ENCODE data around the gene DRAP1.

The DRAP1 gene

DNA sequence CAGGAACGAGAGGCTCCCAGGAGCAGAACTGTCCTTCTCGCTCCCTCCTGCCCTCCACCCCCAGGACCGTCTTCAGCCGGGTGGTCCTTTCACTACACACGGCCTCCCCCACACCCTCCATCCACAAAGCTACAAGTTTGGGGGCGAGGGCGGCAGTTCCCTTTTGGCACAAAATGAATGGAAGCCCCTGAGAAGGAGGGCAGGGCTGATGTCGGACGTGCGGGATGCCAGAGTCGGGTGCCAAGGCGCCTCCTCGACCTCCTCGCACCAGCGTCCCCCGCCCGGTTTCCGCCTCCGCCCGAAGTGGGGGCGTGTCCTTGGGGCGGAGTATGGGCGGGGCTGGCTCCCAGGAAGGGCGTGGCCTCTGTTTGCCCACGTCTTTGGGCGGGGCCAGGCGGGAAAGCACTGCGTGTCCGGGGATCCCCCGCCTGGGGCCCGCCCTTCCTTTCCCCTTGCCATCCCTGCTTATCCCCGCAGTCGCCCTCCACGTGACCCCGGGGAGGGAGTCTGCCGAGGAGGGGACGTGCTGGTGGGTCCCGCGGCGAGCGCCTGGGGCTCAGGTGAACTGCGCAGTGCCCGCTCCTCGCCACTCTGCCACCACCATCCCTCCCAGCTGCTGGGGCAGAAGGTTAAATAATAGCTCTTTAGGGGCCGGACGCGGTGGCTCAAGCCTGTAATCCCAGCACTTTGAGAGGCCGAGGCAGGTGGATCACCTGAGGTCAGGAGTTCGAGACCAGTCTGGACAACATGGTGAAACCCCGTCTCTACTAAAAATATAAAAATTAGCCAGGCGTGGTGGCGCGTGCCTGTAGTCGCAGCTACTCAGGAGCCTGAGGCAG, 45.7 kb upstream of the DRAP1 start:
- peak; percentile 98 for DNase-seq (ENCODE audit: low spot score)
- TF ChIP-seq, protein P1, sequence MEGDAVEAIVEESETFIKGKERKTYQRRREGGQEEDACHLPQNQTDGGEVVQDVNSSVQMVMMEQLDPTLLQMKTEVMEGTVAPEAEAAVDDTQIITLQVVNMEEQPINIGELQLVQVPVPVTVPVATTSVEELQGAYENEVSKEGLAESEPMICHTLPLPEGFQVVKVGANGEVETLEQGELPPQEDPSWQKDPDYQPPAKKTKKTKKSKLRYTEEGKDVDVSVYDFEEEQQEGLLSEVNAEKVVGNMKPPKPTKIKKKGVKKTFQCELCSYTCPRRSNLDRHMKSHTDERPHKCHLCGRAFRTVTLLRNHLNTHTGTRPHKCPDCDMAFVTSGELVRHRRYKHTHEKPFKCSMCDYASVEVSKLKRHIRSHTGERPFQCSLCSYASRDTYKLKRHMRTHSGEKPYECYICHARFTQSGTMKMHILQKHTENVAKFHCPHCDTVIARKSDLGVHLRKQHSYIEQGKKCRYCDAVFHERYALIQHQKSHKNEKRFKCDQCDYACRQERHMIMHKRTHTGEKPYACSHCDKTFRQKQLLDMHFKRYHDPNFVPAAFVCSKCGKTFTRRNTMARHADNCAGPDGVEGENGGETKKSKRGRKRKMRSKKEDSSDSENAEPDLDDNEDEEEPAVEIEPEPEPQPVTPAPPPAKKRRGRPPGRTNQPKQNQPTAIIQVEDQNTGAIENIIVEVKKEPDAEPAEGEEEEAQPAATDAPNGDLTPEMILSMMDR (IDR thresholded peaks at IDR 0.05; ENCODE audit: borderline replicate concordance, control extremely low read depth, extremely low read depth, insufficient read depth, missing control alignments): no peak
- in situ Hi-C loops (cut with MboI; ENCODE audit: low sequenced_read_pairs, unreplicated experiment): no loop called here

DNA sequence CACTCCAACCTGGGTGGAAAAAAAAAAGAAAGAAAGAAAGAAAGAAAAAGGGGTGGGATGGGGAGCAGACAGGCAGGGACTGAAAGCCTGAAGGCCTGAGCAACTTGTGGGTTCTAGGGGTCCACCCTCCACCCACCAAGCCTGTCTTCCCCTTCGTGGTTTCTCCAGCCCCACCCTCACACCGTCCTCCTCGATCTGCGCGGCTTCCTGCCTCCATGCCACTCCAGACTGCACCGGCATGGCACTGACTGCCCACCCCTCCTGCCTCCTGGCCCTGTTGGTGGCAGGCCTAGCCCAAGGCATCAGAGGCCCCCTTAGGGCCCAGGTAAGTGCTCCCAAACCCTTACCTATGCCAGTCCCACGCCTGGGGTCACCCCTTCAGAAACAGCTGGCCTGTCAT, 39.6 kb upstream of the DRAP1 start, which contains the start of gene CTSW:
TSS of gene CTSW (plus strand) at position 221 of the 400 bp plus-strand sequence. CDS start at position 239, 18 bp downstream.
- TF ChIP-seq, protein P1 (IDR thresholded peaks at IDR 0.05; ENCODE audit: borderline replicate concordance, control extremely low read depth, extremely low read depth, insufficient read depth, missing control alignments): no peak
- no peak for DNase-seq (ENCODE audit: low spot score)
- in situ Hi-C loops (cut with MboI; ENCODE audit: low sequenced_read_pairs, unreplicated experiment): loop anchor here (5.0 kb wide), 1 partner anchor 108 kb away; no protein-coding TSS in a partner anchor

DNA sequence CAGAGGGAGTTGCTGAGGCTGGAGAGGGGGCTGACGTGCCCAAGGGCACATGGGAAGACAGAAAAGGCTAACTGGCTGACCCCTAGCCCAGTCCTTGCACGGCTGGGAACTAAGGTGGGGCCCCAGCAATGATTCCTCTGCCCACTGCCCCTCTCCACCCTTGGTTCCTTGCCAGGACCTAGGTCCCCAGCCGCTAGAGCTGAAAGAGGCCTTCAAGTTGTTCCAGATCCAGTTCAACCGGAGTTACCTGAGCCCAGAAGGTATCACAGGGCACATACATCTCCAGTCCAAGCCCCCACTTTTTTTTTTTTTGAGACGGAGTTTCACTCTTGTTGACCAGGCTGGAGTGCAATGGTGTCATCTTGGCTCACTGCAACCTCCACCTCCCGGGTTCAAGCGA, 39.2 kb upstream of the DRAP1 start:
- no peak for DNase-seq (ENCODE audit: low spot score)
- in situ Hi-C loops (cut with MboI; ENCODE audit: low sequenced_read_pairs, unreplicated experiment): loop anchor here (5.0 kb wide), 1 partner anchor 107 kb away; no protein-coding TSS in a partner anchor
- TF ChIP-seq, protein P1 (IDR thresholded peaks at IDR 0.05; ENCODE audit: borderline replicate concordance, control extremely low read depth, extremely low read depth, insufficient read depth, missing control alignments): no peak

DNA sequence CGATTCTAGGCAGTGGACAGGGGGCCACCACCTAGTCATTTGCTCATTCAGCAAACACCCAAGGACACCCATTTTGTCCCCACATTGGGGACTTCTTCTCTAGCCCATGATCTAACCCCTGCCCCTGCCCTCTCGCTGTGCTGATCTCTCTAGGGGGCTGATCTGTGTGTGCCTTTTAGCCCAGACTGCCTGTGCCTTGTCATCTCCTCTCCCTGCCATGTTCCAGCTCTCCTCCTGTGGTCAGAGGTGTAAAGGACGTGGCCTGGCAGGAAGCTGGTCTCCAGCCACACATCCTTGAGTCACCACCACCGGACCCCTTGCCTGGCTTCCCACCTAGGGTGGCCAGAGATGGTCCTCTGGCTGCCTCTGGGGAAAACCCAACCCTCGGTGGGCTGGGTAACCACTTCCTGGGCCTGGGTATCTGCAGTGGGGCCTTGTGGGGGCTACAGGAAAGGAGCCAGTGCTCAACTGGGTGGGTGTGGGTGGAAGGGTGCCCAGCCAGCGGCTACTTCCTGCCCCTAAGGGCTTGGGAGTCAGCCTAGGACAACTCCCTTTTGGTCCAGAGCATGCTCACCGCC, 38.3 kb upstream of the DRAP1 start:
- in situ Hi-C loops (cut with MboI; ENCODE audit: low sequenced_read_pairs, unreplicated experiment): loop anchor here (5.0 kb wide), 1 partner anchor 106 kb away; no protein-coding TSS in a partner anchor
- TF ChIP-seq, protein P1 (IDR thresholded peaks at IDR 0.05; ENCODE audit: borderline replicate concordance, control extremely low read depth, extremely low read depth, insufficient read depth, missing control alignments): no peak
- no peak for DNase-seq (ENCODE audit: low spot score)

DNA sequence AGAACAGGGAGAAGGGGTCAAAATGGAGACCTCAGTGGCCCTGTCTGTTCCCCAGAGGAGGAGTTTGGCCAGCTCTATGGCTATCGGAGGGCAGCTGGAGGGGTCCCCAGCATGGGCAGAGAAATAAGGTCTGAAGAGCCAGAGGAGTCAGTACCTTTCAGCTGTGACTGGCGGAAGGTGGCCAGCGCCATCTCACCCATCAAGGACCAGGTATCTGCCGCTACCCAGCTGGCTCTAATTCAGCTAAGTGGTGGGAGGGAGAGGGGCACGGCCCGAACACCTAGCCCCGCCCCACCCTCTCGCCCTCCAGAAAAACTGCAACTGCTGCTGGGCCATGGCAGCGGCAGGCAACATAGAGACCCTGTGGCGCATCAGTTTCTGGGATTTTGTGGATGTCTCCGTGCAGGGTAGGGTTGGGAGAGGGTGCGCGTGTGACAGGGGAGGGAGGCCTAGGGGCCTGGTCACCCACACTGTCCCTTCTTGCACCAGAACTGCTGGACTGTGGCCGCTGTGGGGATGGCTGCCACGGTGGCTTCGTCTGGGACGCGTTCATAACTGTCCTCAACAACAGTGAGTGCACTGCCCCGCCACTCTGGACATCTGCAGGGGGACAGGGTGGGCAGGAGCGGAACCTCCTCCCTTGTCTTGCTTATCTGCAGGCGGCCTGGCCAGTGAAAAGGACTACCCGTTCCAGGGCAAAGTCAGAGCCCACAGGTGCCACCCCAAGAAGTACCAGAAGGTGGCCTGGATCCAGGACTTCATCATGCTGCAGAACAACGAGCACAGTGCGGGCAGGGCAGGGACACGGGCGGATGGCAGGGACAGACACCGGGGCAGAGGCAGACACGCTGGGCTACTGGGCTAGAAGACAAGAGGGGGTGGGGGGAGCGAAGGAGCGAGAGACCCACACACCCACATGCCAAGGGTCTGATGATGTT, 36.8 kb upstream of the DRAP1 start:
- TF ChIP-seq, protein P1 (IDR thresholded peaks at IDR 0.05; ENCODE audit: borderline replicate concordance, control extremely low read depth, extremely low read depth, insufficient read depth, missing control alignments): no peak
- in situ Hi-C loops (cut with MboI; ENCODE audit: low sequenced_read_pairs, unreplicated experiment): loop anchor here (5.0 kb wide), 1 partner anchor 105 kb away; no protein-coding TSS in a partner anchor
- no peak for DNase-seq (ENCODE audit: low spot score)
